ENCODE data around the gene PCDHGB2. TPM values are rescaled to one million over a fixed set of nuclear protein-coding genes. Genes with fewer than 3 reads are reported as not detected.
"Not testable (repeated sequence)": the region's sequence is repeated elsewhere in the genome, so short reads cannot be mapped to it uniquely, and the experiment has no call there.

Gene PCDHGB2
- total RNA-seq: 10 to 100 TPM in 5 of 9 donors, 1 to 10 TPM in 4; 4.4 to 13.8 (median 10.4) TPM
- 1 to 10 TPM; 2.1 to 3.9 TPM for polyA plus RNA-seq
- long read RNA-seq, donor 1: 0 reads
- long read RNA-seq, donor 2, partial matches to known transcripts: 0 of 1 reads
- long read RNA-seq, donor 2, other reads (novel, unspliced or antisense): 0 of 1 reads
- long read RNA-seq, donor 3, full-length matches to known transcripts: 1 of 1 reads
- long read RNA-seq, donor 3, partial matches to known transcripts: 0 of 1 reads
- long read RNA-seq, donor 3, other reads (novel, unspliced or antisense): 0 of 1 reads

DNA sequence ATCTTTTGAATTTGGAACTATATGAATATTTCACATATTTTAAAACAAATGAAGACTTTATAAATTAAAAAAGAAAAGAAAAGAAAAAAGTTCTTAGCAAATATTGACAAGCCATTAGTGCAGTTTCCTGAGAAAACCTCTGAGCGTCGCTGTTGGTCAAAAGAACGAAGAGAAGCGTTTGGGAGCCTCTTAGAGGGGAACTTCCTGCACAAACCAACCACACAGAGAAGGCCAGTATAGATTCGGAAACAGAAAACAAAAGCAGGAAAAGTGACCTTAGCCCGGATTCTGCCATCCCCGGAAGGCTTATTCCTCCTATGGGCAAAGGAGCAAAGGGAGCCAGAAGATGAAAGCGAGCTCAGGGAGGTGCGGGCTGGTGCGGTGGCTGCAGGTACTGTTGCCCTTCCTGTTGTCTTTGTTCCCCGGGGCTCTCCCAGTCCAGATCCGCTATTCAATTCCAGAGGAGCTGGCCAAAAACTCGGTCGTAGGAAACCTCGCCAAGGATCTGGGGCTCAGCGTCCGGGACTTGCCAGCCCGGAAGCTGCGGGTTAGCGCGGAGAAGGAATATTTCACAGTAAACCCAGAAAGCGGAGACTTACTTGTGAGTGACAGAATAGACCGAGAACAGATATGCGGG, at the start of gene PCDHGB2:
Gene PCDHGB2, plus strand, starts transcription at position 205 of the 637 bp plus-strand sequence. Its CDS starts 142 bp downstream, at position 347.
- H3K9me3 ChIP-seq: peaks cover 0 to 98% (median 83%) of the 10 kb centered on the region in 12 donors
- ATAC-seq (peak; percentile 19 to 59 (median 38)), DNase-seq (no peak)
- peaks cover 0 to 20% (median 0%) of the 10 kb centered on the region in 9 donors for H3K36me3 ChIP-seq
- WGBS, 4 donors: 13 to 31% (median 24%) methylated on average over 22 to 24 of the region's 24 CpGs
- TF ChIP-seq POLR2A (IDR thresholded peaks at IDR 0.05) (no peak), CTCF (IDR thresholded peaks at IDR 0.05) (peak in 10 of 12 donors; percentile 28 to 58 (median 48))
- peaks cover 0 to 27% (median 0%) of the 10 kb centered on the region in 9 donors for H3K27me3 ChIP-seq
- peak within 1 kb of the TSS in 10 of 12 donors; percentile 2 to 50 (median 38) for H3K4me3 ChIP-seq
- intact Hi-C loops (cut with DNase I): loop anchor here in 4 of 10 donors (5.0 to 10.0 kb wide), 3 partner anchors 52 to 165 kb away; partner anchors contain the start of genes PCDHGA10 (in 3 of the 4) and PCDHGB7 (in 2 of the 4)
- H3K27ac ChIP-seq: peak within 1 kb of the TSS in 6 of 12 donors; percentile 4 to 61 (median 27)
- H3K4me1 ChIP-seq: peaks cover 0 to 33% (median 0%) of the 10 kb centered on the region in 12 donors

DNA sequence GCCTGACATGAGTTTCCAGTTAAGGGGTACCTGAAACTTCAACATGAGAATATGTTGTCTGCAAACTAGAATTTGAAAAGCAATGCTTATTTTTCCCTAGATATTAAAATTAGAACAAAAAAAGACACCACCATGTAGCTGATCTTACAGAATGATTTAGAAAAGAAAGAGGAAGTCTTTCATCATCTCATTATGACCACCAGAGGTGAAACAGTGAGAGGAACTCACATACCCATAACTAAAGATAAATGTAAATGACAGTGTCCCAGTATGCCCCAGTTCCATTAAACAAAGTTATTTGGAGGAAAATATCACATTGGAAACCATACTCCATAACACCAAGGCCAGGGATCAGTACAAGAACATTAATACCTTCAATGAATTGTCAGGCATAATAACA, 46.1 kb upstream of the PCDHGB2 start:
- ATAC-seq: no peak
- Histone ChIP-seq H3K4me3 (no peak overlapping the region), H3K27ac (no peak overlapping the region), H3K9me3 (peaks cover under 1 to 100% (median 76%) of the 10 kb centered on the region in 12 donors), H3K4me1 (peaks cover 0 to 5% (median 0%) of the 10 kb centered on the region in 12 donors), H3K36me3 (peaks cover 0 to 37% (median 6%) of the 10 kb centered on the region in 9 donors), H3K27me3 (no peaks in the 10 kb centered on the region)
- intact Hi-C loops (cut with DNase I): loop anchor here in 1 of 10 donors (10.0 kb wide), 1 partner anchor 69 kb away; the partner anchor contains the start of gene PCDHB15
- no peak for TF ChIP-seq POLR2A (IDR thresholded peaks at IDR 0.05)
- TF ChIP-seq CTCF (IDR thresholded peaks at IDR 0.05): no peak
- DNase-seq: no peak

DNA sequence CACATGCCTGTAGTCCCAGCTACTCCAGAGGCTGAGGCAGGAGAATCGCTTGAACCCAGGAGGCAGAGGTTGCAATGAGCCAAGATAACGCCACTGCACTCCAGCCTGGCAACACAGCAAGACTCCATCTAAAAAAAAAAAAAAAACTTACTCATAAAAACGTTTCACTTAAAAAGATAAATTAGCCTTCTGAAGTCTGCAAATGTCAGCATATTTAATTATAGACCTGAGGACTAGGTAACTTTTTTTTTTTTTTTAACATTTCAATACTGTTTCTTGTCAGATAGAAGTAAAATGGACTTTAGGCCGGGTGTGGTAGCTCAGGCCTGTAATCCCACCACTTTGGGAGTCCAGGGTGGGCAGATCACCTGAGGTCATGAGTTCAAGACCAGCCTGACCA, 42.8 kb upstream of the PCDHGB2 start:
- peaks cover 0 to 18% (median 8%) of the 10 kb centered on the region in 12 donors for H3K4me1 ChIP-seq
- not testable (repeated sequence) for ATAC-seq, H3K4me3 ChIP-seq, H3K27me3 ChIP-seq, H3K27ac ChIP-seq, DNase-seq
- intact Hi-C loops (cut with DNase I): loop anchor here in 1 of 10 donors (10.0 kb wide), 1 partner anchor 72 kb away; the partner anchor contains the start of gene PCDHB15
- peaks cover 4 to 93% (median 75%) of the 10 kb centered on the region in 12 donors for H3K9me3 ChIP-seq
- peaks cover 0 to 50% (median 13%) of the 10 kb centered on the region in 9 donors for H3K36me3 ChIP-seq
- WGBS, 4 donors: 84 to 88% (median 85%) methylated on average over 4 of the region's 4 CpGs

DNA sequence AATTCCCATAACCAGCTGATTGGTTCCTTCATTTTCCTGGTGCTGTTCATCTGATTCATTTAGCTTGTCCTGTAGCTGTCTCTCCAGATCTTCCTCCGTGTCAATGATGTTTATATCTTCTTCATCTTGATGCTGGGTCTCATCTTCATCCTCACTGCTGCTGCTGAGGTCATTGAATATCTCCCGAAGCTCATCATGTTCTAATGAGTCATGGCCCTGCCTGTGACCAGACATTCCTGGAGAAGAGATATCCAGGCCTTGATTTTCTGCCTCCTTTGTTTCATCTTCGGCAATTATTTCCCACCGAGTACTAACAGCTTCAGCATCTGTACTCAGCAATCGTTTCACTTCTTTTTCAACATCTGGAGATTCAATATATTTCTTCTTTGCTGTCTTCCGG, 40.6 kb upstream of the PCDHGB2 start:
- DNase-seq (no peak), ATAC-seq (no peak)
- TF ChIP-seq POLR2A (IDR thresholded peaks at IDR 0.05) (no peak), CTCF (IDR thresholded peaks at IDR 0.05) (no peak)
- Histone ChIP-seq H3K27ac (peak overlapping the region in 1 of 12 donors; percentile 91), H3K9me3 (peaks cover 4 to 86% (median 59%) of the 10 kb centered on the region in 12 donors), H3K4me3 (peak overlapping the region in 6 of 12 donors; percentile 67 to 88 (median 70)), H3K4me1 (peaks cover 0 to 18% (median 8%) of the 10 kb centered on the region in 12 donors), H3K27me3 (no peaks in the 10 kb centered on the region), H3K36me3 (peaks cover 0 to 46% (median 13%) of the 10 kb centered on the region in 9 donors)
- WGBS, 4 donors: 82 to 92% (median 85%) methylated on average over 6 of the region's 6 CpGs
- intact Hi-C loops (cut with DNase I): loop anchor here in 1 of 10 donors (10.0 kb wide), 1 partner anchor 74 kb away; the partner anchor contains the start of gene PCDHB15

All from heart left ventricle (tissue), 16 donors.